Mesodermal cell (in vitro differentiated cells): ENCODE results near the gene PGAM1. TPM values are rescaled to one million over a fixed set of nuclear protein-coding genes. Genes with fewer than 3 reads are reported as not detected.

ENCODE experiments used
- H3K27ac ChIP-seq: 2 replicates; pipeline ENCODE4 v1.7.0; 2013; ENCODE audit warnings: mild to moderate bottlenecking, low read depth, low read length, moderate library complexity; ENCODE audit not compliant: severe bottlenecking
- H3K36me3 ChIP-seq: 2 replicates; pipeline ENCODE4 v1.7.1; 2013; ENCODE audit warnings: mild to moderate bottlenecking, low read length, moderate library complexity; ENCODE audit not compliant: control insufficient read depth, insufficient read depth
- H3K4me1 ChIP-seq: one replicate; pipeline ENCODE4 v1.7.1; 2013; ENCODE audit warnings: mild to moderate bottlenecking, low read length; ENCODE audit not compliant: insufficient read depth, control insufficient read depth, poor library complexity, severe bottlenecking
- H3K4me3 ChIP-seq: 2 replicates; pipeline ENCODE4 v1.7.0; 2013; ENCODE audit warnings: low read length, control low read depth, mild to moderate bottlenecking; ENCODE audit not compliant: insufficient read depth, poor library complexity, severe bottlenecking; ENCODE audit errors: extremely low read depth
- H3K9me3 ChIP-seq: 2 replicates; pipeline ENCODE4 v1.7.1; 2013; ENCODE audit warnings: mild to moderate bottlenecking, low read length, moderate library complexity; ENCODE audit not compliant: control insufficient read depth
- WGBS, 2 experiments: methylation state at CpG; one replicate each; pipeline ENCODE4 v1.1.5; 2013; ENCODE audit warnings: missing lambda C conversion rate in 2 of 2; ENCODE audit not compliant: insufficient coverage in 2 of 2; 5-methylcytosine and 5-hydroxymethylcytosine counted together
- polyA plus RNA-seq, 2 experiments: library from polyadenylated mRNA; stranded (reverse); fragments of 50-300 nt; gene quantifications; one replicate each; pipeline ENCODE4 v1.2.3, GENCODE V29; 2013

PGAM1 gene
- 684 TPM for polyA plus RNA-seq (2013, experiment 1 of 2)
- polyA plus RNA-seq (2013, experiment 2 of 2) = 616 TPM

GRCh38 chr10:97425964-97426775 lies at the start of gene PGAM1:
TSS of gene PGAM1 (plus strand) at chr10:97426191. CDS start at chr10:97426308, 117 bp downstream.
- peak within 1 kb of the TSS; percentile 86 for H3K4me3 ChIP-seq
- no peaks in the 10 kb centered on the region for H3K9me3 ChIP-seq
- 1% methylated on average over 18 to 61 of the region's 90 CpGs for WGBS, 2 experiments
- H3K27ac ChIP-seq = peak within 1 kb of the TSS; percentile 91
- peaks cover 4% of the 10 kb centered on the region for H3K4me1 ChIP-seq
- peaks cover 37% of the 10 kb centered on the region for H3K36me3 ChIP-seq

GRCh38 chr10:97376413-97376812 lies 49.6 kb upstream of the PGAM1 start:
- H3K36me3 ChIP-seq = peaks cover 89% of the 10 kb centered on the region
- WGBS, 2 experiments = 88 to 94% methylated on average over 3 of the region's 6 CpGs

GRCh38 chr10:97378933-97379921 lies 46.8 kb upstream of the PGAM1 start:
- Histone ChIP-seq H3K4me3 (no peak overlapping the region), H3K9me3 (no peaks in the 10 kb centered on the region), H3K36me3 (peaks cover 70% of the 10 kb centered on the region), H3K4me1 (no peaks in the 10 kb centered on the region), H3K27ac (no peak overlapping the region)
- WGBS, 2 experiments = 89 to 93% methylated on average over 12 to 14 of the region's 15 CpGs

More at GRCh38 chr10:97376413-97376812, 49.6 kb upstream of the PGAM1 start:
- Histone ChIP-seq H3K9me3 (no peaks in the 10 kb centered on the region), H3K4me3 (no peak overlapping the region), H3K4me1 (no peaks in the 10 kb centered on the region), H3K27ac (no peak overlapping the region)

- H3K36me3 ChIP-seq = peaks cover 72% of the 10 kb centered on the region
- H3K4me1 ChIP-seq = no peaks in the 10 kb centered on the region
- 95 to 96% methylated on average over 7 of the region's 8 CpGs for WGBS, 2 experiments
- H3K4me3 ChIP-seq = no peak overlapping the region
- no peaks in the 10 kb centered on the region for H3K9me3 ChIP-seq
- H3K27ac ChIP-seq = no peak overlapping the region
These were observed 45.5 kb upstream of the PGAM1 start for GRCh38 chr10:97380516-97380915.

GRCh38 chr10:97381626-97382025 lies 44.4 kb upstream of the PGAM1 start:
- Histone ChIP-seq H3K9me3 (no peaks in the 10 kb centered on the region), H3K27ac (no peak overlapping the region), H3K4me1 (no peaks in the 10 kb centered on the region), H3K4me3 (no peak overlapping the region), H3K36me3 (peaks cover 74% of the 10 kb centered on the region)
- WGBS, 2 experiments = 76 to 86% methylated on average over 5 to 8 of the region's 8 CpGs

- Histone ChIP-seq H3K36me3 (peaks cover 70% of the 10 kb centered on the region), H3K4me1 (no peaks in the 10 kb centered on the region)
- 94 to 98% methylated on average over 4 to 5 of the region's 7 CpGs for WGBS, 2 experiments
These were observed 42.8 kb upstream of the PGAM1 start for GRCh38 chr10:97383159-97383558.

GRCh38 chr10:97384156-97384555 lies 41.8 kb upstream of the PGAM1 start:
- H3K4me1 ChIP-seq = no peaks in the 10 kb centered on the region
- no peak overlapping the region for H3K4me3 ChIP-seq
- peaks cover 68% of the 10 kb centered on the region for H3K36me3 ChIP-seq
- no peaks in the 10 kb centered on the region for H3K9me3 ChIP-seq
- H3K27ac ChIP-seq = no peak overlapping the region
- WGBS, 2 experiments = 96 to 100% methylated on average over 3 to 4 of the region's 5 CpGs

More at GRCh38 chr10:97383159-97383558, 42.8 kb upstream of the PGAM1 start:
- Histone ChIP-seq H3K4me3 (no peak overlapping the region), H3K9me3 (no peaks in the 10 kb centered on the region), H3K27ac (no peak overlapping the region)

GRCh38 chr10:97384641-97385040 lies 41.4 kb upstream of the PGAM1 start:
- peaks cover 69% of the 10 kb centered on the region for H3K36me3 ChIP-seq
- no peaks in the 10 kb centered on the region for H3K4me1 ChIP-seq
- no peak overlapping the region for H3K4me3 ChIP-seq
- no peaks in the 10 kb centered on the region for H3K9me3 ChIP-seq
- H3K27ac ChIP-seq = no peak overlapping the region
- WGBS, 2 experiments = 98% methylated on average over 6 of the region's 6 CpGs

- Histone ChIP-seq H3K4me1 (no peaks in the 10 kb centered on the region), H3K9me3 (no peaks in the 10 kb centered on the region), H3K27ac (no peak overlapping the region), H3K36me3 (peaks cover 69% of the 10 kb centered on the region), H3K4me3 (no peak overlapping the region)
- WGBS, 2 experiments = 70 to 83% methylated on average over 1 to 4 of the region's 7 CpGs
These were observed 40.4 kb upstream of the PGAM1 start for GRCh38 chr10:97385565-97385964.

- H3K9me3 ChIP-seq = no peaks in the 10 kb centered on the region
- no peak overlapping the region for H3K4me3 ChIP-seq
- no peak overlapping the region for H3K27ac ChIP-seq
- WGBS, 2 experiments = 96 to 98% methylated on average over 4 to 5 of the region's 5 CpGs
- H3K4me1 ChIP-seq = no peaks in the 10 kb centered on the region
- H3K36me3 ChIP-seq = peaks cover 79% of the 10 kb centered on the region
These were observed 37.8 kb upstream of the PGAM1 start for GRCh38 chr10:97388152-97388551.
